HUES64 (cell line): ENCODE measurements around the gene EPB41L4A.

ENCODE experiments used
- H3K27ac ChIP-seq: 2 replicates; pipeline ENCODE4 v1.7.0; 2013; ENCODE audit warnings: low read depth, low read length, inconsistent platforms
- H3K27me3 ChIP-seq: 2 replicates; pipeline ENCODE4 v1.6.1; 2013; ENCODE audit warnings: mild to moderate bottlenecking, low read length; ENCODE audit not compliant: insufficient read depth
- H3K36me3 ChIP-seq: 2 replicates; pipeline ENCODE4 v1.6.1; 2013; ENCODE audit warnings: mild to moderate bottlenecking, low read length; ENCODE audit not compliant: insufficient read depth
- H3K4me1 ChIP-seq: 2 replicates; pipeline ENCODE4 v1.6.1; 2013; ENCODE audit warnings: mild to moderate bottlenecking, low read length, moderate library complexity; ENCODE audit not compliant: insufficient read depth
- H3K4me3 ChIP-seq: 2 replicates; pipeline ENCODE4 v1.5.1; 2013; ENCODE audit warnings: mild to moderate bottlenecking, low read length, moderate library complexity
- H3K9ac ChIP-seq: 2 replicates; pipeline ENCODE4 v1.6.1; 2013; ENCODE audit warnings: mild to moderate bottlenecking, low read depth, low read length
- H3K9me3 ChIP-seq: 2 replicates; pipeline ENCODE4 v1.6.1; 2013; ENCODE audit warnings: low read depth, low read length; ENCODE audit not compliant: insufficient read depth
- WGBS: fragments of 150-250, 120-280 bp; methylation state at CpG from one replicate; pipeline ENCODE4 v1.1.7; 2013; ENCODE audit warnings: missing lambda C conversion rate; 5-methylcytosine and 5-hydroxymethylcytosine counted together

Gene EPB41L4A

GRCh38 chr5:112154940-112155686 is 264.0 kb downstream of the EPB41L4A start:
- H3K9ac ChIP-seq, result no peak overlapping the region
- H3K4me3 ChIP-seq, result no peak overlapping the region
- H3K9me3 ChIP-seq, result 0 out of 2 replicates have a peak, but pooled peaks cover 5% of the 10 kb centered on the region
- no peak overlapping the region for H3K27ac ChIP-seq
- no peaks in the 10 kb centered on the region for H3K4me1 ChIP-seq
- H3K27me3 ChIP-seq, result no peaks in the 10 kb centered on the region
- no peaks in the 10 kb centered on the region for H3K36me3 ChIP-seq

- WGBS, result 94% methylated on average over 4 of the region's 4 CpGs
- 0 out of 2 replicates have a peak, but pooled peaks cover 8% of the 10 kb centered on the region for H3K9me3 ChIP-seq
- H3K4me1 ChIP-seq, result no peaks in the 10 kb centered on the region
- no peaks in the 10 kb centered on the region for H3K27me3 ChIP-seq
- H3K36me3 ChIP-seq, result no peaks in the 10 kb centered on the region
- no peak overlapping the region for H3K27ac ChIP-seq
- no peak overlapping the region for H3K9ac ChIP-seq
- H3K4me3 ChIP-seq, result no peak overlapping the region
Measured at GRCh38 chr5:112149727-112150126, 269.4 kb downstream of the EPB41L4A start.

DNA sequence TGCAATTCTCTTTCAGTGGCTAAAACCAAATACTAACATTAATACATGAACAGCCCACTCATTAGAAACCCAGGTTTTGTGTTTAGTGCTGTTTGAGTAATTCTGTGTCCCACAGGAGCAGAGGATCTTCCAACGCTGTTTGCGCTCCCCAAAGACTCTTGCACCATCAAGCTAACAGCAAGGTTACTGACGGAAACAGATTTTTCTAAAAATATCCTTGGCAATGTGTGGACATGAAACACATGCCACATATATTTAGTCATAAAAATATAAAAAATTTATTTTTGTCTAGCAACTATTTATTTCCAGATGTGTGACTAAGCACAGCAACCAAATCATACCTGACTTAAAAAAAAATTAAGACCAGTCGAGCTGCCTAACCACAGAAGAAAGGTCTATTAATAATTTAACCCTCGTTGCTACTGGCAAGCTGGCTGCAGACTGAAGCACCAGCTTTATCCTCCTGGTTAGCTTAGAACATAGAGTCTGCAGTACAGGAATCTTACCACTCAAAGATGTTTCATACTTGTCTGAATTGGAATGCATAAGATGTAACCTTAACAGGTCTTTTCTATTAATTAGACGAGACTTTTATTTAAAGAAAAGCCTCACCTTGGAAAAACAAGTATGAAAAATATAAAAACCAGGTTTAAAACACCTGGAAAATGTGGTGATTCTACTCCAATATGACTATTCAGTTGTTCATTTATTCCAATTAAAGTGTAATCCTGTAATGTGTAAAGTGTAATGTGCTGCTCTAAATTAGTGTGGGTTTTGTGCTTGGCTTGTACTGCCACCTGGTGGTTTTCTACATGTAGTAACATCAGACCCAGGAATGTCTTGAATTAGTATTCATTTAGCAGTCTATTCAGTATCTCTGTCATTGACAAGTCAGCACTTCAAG is 272.5 kb downstream of the EPB41L4A start:
- 97% methylated on average over 5 of the region's 6 CpGs for WGBS
- Histone ChIP-seq H3K27ac (no peak overlapping the region), H3K9ac (no peak overlapping the region)

DNA sequence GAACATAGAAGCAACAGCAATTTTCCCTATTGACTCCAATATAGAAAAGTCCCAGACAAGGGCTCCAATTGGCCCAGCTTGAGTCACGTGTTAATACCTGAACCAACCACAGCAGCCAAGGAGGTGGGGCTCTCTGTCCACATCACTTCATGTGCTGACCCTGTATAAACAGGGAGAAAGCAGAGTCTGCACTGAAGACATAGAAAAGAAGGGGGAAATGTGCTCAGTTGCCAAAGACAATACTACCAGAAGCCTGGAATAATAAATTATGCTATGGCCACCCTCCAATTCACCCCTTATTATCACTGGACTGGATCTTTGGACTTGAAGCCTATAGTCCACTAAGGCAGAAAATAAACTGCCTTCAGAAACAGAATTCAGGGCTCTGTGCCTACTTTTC is 275.4 kb downstream of the EPB41L4A start:
- H3K9ac ChIP-seq, result no peak overlapping the region
- H3K4me1 ChIP-seq, result no peaks in the 10 kb centered on the region
- H3K27me3 ChIP-seq, result no peaks in the 10 kb centered on the region
- no peak overlapping the region for H3K27ac ChIP-seq
- H3K4me3 ChIP-seq, result no peak overlapping the region
- H3K36me3 ChIP-seq, result no peaks in the 10 kb centered on the region
- H3K9me3 ChIP-seq, result no peaks in the 10 kb centered on the region
- 91% methylated on average over 1 of the region's 1 CpG for WGBS

More for the DNA sequence above, 272.5 kb downstream of the EPB41L4A start:
- H3K4me3 ChIP-seq, result no peak overlapping the region
- no peaks in the 10 kb centered on the region for H3K4me1 ChIP-seq
- 0 out of 2 replicates have a peak, but pooled peaks cover 8% of the 10 kb centered on the region for H3K9me3 ChIP-seq
- H3K27me3 ChIP-seq, result no peaks in the 10 kb centered on the region
- H3K36me3 ChIP-seq, result no peaks in the 10 kb centered on the region

- Histone ChIP-seq H3K36me3 (no peaks in the 10 kb centered on the region), H3K4me1 (no peaks in the 10 kb centered on the region), H3K4me3 (no peak overlapping the region), H3K9ac (no peak overlapping the region), H3K27ac (no peak overlapping the region), H3K27me3 (no peaks in the 10 kb centered on the region), H3K9me3 (no peaks in the 10 kb centered on the region)
- 96% methylated on average over 3 of the region's 3 CpGs for WGBS
Measured at GRCh38 chr5:112142769-112143270, 276.3 kb downstream of the EPB41L4A start.

DNA sequence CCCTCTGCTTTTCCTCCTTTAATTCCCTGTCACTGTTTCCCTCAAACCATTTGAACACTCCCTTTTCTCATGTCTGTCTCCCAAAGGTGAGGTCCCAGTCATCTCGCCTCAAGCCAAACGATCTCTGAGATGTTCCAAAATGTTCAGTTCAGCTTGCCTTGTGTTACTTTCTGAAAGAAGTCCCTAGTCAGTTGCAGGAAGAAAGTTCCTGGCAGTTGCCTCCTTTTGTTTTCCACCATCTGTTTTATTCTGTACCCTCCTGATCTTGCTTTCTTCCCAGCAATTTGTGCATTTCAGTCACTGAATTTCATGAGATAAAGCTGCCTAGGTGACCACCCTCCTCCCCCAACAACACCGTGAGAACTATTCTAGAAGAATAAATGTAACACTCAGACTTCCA is 277.5 kb downstream of the EPB41L4A start:
- Histone ChIP-seq H3K4me1 (no peaks in the 10 kb centered on the region), H3K27me3 (no peaks in the 10 kb centered on the region), H3K4me3 (no peak overlapping the region), H3K36me3 (no peaks in the 10 kb centered on the region), H3K9me3 (no peaks in the 10 kb centered on the region), H3K9ac (no peak overlapping the region), H3K27ac (no peak overlapping the region)
- WGBS, result 86% methylated on average over 3 of the region's 3 CpGs

GRCh38 chr5:112138526-112138925 is 280.6 kb downstream of the EPB41L4A start:
- Histone ChIP-seq H3K4me3 (no peak overlapping the region), H3K9ac (no peak overlapping the region), H3K36me3 (no peaks in the 10 kb centered on the region), H3K9me3 (no peaks in the 10 kb centered on the region), H3K4me1 (no peaks in the 10 kb centered on the region), H3K27ac (no peak overlapping the region), H3K27me3 (no peaks in the 10 kb centered on the region)
- WGBS, result 95% methylated on average over 2 of the region's 2 CpGs

DNA sequence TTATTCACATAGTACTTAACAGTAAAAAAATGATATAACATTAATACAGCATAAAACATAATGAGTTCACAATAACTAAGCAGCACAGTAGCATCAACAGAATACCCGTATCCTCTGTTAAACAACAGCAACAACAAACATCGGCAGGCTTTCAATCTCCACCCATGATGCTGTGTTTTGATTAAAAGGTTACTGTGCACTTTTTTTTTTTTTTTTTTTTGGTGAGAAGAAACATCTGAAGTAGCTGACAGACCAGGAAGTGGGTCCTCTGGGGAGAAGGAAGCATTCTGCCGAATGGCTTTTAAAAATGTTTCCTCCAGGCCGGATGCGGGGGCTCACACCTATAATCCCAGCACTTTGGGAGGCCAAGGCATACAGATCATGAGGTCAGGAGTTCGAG is 282.3 kb downstream of the EPB41L4A start:
- H3K4me1 ChIP-seq, result no peaks in the 10 kb centered on the region
- H3K27ac ChIP-seq, result no peak overlapping the region
- WGBS, result 97% methylated on average over 6 of the region's 6 CpGs
- H3K9ac ChIP-seq, result no peak overlapping the region
- no peaks in the 10 kb centered on the region for H3K27me3 ChIP-seq
- no peaks in the 10 kb centered on the region for H3K36me3 ChIP-seq
- H3K9me3 ChIP-seq, result no peaks in the 10 kb centered on the region
- H3K4me3 ChIP-seq, result no peak overlapping the region

GRCh38 chr5:112127861-112128260 is 291.2 kb downstream of the EPB41L4A start:
- no peaks in the 10 kb centered on the region for H3K36me3 ChIP-seq
- H3K4me3 ChIP-seq, result no peak overlapping the region
- H3K27me3 ChIP-seq, result no peaks in the 10 kb centered on the region
- no peak overlapping the region for H3K9ac ChIP-seq
- no peaks in the 10 kb centered on the region for H3K9me3 ChIP-seq
- no peaks in the 10 kb centered on the region for H3K4me1 ChIP-seq
- H3K27ac ChIP-seq, result no peak overlapping the region

- no peaks in the 10 kb centered on the region for H3K9me3 ChIP-seq
- H3K4me1 ChIP-seq, result no peaks in the 10 kb centered on the region
- H3K9ac ChIP-seq, result no peak overlapping the region
- H3K27me3 ChIP-seq, result no peaks in the 10 kb centered on the region
- no peak overlapping the region for H3K4me3 ChIP-seq
- no peaks in the 10 kb centered on the region for H3K36me3 ChIP-seq
- WGBS, result 94% methylated on average over 4 of the region's 4 CpGs
- H3K27ac ChIP-seq, result no peak overlapping the region
Measured at GRCh38 chr5:112126982-112127381, 292.1 kb downstream of the EPB41L4A start.

- no peaks in the 10 kb centered on the region for H3K36me3 ChIP-seq
- no peaks in the 10 kb centered on the region for H3K27me3 ChIP-seq
- no peaks in the 10 kb centered on the region for H3K9me3 ChIP-seq
- no peak overlapping the region for H3K27ac ChIP-seq
- H3K4me3 ChIP-seq, result no peak overlapping the region
- 99% methylated on average over 2 of the region's 2 CpGs for WGBS
- H3K4me1 ChIP-seq, result no peaks in the 10 kb centered on the region
- H3K9ac ChIP-seq, result no peak overlapping the region
Measured at GRCh38 chr5:112125903-112126302, 293.2 kb downstream of the EPB41L4A start.
